HG02884 (cell line): Measurements from ENCODE around the gene GRAMD1A.
"Not testable (repeated sequence)": the region's sequence is repeated elsewhere in the genome, so short reads cannot be mapped to it uniquely, and the experiment has no call there.

Experiments used
- ATAC-seq: cut with Tn5 transposase; IDR thresholded peaks from one replicate; pipeline ENCODE4 v1.9.1; 2021; ENCODE audit warnings: mild to moderate bottlenecking, moderate library complexity; ENCODE audit not compliant: unreplicated experiment

The GRAMD1A gene

DNA sequence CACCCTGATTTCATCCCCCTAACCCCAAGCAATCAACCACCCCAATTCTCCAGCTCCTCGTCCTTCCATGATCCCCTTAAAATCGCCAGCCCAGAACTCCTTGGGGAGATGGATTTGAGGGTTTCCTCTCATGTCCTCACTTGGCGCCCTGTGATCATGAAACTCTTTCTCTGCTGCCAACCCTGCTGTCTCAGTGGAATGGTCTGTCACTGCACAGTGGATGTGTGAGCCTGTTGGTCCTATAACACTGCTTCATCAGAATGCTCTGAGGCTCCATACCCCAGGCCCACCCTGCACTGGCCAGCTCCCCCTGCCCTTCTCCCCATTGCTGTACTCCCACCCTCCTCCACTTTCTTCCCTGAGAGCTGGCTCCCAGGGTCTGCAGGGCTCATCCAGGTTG lies 23.5 kb upstream of the GRAMD1A start:
- ATAC-seq = no peak

DNA sequence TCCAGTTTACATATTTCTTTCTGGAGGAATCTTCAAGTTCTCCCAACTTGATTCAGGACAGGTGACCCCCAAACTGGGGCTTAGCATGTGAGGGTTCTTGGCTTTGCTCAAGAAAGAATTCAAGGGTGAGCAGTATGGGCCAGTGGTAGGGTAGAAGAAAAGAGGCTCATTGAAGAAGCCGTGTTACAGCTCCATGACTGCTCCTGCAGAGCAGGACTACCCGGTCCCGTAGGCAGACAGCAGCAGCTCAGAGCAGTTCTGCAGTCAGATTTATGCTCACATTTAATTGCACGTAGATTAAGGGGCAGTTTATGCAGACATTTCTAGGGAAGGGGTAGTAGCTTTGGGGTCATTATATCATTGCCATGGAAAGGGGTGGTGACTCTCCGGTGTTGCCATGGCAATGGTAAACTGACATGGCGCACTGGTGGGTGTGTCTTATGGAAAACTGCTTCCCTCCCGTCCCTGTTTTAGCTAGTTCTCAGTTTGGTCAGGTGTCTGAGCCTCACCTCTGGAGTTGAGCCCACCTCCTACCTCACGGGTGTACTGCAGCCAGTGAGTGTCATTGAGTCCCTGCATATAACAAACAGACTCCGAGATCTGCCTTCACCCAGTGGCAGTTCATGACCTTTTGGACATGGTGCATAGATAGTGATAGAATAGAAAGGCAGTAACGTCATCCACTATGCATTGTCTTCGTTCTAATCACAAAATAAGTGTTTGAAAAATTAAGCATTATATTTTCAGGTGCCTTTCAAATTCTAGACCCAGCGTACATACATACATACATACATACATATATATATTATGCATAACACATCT lies 20.1 kb upstream of the GRAMD1A start:
- no peak for ATAC-seq

DNA sequence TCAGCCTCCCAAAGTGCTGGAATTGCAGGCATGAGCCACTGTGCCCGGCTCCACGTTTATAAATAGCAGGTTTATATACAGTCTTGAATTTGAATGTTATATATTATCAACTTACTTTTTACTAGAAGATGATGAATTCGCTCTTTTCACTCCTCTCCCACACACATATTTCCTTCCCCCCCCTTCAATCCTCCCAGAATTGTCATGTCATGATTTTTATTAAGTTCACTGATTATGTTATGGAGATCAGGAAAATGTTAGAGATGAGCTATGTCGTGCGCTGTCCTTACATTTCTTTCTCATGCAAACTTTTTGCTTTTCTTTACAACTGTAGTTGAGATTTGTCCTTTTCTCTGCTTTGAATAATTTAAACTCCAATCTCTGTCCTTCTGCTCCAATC lies 17.8 kb upstream of the GRAMD1A start:
- no peak for ATAC-seq

DNA sequence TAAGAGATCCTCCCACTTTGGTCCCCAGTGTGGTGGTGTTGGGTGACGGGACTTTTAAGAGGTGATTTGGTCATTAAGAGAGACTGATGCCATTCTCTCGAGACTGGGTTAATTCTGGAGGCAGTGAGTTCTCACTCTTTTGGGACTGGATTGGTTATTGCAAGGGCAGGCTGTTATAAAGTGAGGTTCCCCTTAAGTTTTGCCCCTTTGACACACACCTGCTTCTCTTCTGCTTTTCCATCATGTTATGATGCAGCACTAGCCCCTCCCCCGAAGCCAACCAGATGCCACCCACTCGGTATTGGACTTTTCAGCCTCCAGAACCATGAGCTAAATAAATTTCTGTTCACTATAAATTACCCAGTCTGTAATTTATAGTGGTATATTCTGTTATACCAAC lies 16.3 kb upstream of the GRAMD1A start:
- ATAC-seq = no peak

DNA sequence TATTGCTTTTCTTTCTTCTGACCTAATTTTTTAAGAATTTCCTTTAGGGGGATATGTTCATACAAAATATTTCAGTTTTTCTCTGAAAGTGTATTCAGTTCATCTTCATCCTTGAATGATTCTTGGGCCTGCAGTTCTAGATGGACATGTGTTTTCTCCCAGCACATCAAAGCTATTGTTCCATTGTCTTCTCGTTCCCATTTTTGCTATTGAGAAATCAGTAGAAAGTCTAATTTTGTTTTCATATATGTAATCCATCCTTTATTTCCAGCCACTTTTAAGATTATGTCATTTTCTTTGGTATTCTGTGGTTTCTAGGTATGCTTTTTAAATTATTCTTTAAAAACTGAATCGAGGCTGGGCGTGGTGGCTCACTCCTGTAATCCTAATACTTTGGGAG lies 15.8 kb upstream of the GRAMD1A start:
- no peak for ATAC-seq

DNA sequence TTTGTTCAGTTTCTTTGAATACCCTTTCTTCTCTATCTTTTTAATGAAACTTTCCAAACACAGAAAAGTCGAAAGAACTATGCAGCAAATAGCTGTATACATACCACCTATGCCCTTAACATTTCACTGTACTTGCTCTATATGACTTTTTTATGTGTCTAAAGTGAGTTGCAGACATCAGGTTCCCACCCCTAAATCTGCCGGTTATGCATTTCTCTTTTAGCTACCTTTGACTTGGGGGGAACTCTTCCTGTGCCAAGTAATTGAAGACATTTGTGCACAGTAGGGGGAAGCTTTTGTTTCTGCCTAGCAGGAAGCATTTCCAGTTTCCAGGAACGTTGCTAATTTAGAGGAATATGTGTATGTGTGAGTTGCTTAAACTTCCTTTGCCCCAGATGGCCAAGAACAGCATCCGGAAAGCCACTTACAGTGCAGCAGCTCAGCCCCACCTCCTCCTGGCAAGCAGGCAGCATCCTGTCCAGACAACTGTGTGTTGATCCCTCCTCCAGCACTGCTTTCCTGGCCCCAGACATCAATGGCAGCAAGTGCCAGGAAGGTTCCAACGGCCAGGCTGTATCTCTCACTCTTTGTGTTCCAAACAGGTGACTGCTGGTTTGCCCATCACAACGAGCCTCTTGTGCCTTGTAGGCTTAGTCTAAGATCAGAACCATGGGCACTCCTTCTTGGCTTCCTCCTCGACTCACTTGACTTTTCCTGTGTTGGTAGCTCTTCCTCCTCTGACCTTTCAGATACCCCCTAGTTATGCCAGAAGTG lies 14.7 kb upstream of the GRAMD1A start:
- ATAC-seq = no peak

DNA sequence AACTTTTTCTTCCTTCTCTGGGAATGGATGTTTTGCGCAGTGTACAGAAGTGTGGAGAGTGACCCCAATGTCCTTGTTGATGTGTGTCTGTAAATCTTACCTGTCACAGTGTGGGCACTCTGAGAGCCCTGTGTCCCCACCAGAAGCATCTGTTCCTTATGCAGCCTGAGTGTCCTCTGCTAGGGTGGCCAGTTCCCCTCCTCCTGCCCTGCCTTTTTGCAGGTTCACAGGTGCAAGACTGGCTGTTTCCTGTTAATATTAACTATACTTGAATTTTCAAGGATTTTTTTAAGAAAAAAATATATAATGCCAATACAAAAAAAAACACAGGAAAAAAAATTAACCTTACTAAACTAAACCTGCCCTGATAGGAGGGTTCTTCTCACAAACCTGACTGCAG lies 12.0 kb upstream of the GRAMD1A start:
- no peak for ATAC-seq

DNA sequence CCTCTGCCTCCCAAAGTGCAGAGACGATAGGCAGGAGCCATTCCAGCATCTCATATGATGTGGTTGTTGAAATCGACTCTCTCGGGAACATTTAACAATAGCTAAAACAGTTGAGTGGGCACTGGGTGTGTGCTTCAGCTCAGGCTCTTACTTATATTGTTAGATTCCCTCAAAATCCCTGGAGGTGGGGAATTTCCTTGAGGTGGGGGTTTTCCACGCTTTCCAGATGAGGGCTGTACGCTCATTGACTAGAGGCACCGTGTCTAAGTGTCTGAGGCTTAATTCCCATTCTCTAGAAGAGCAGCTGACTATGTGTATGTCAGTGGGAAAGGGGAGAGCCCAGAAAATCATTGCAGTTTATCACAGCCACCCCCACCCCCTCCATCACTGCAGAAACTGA lies 10.8 kb upstream of the GRAMD1A start:
- ATAC-seq = no peak

DNA sequence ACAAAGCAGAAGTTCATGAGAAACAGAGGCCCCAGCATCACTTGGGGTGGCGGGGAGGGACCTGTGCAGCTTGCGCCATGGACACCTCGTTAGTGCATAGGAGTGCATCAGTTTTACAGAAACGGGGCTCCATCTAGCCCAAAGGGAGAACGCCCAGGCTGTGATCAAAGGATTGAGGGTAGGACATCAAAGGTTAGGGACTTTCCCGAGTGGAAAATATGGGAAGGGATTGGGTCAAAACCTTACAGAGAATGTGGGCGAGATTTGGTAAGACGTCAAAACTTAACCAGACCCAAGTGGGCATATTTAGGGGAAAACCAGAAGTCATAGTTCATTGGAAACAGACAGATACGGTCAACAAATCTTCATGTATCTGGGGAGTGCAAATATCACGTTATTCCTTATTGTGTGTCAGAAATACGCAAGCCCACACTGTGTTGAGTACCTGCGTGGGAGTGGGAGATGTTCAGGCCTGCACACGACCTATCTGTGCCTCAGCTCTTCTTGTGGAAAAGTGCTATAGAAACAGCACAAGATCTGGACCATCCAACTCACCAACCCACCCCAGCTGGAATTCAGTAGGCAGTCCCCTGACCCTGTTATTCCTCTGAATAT lies 9.4 kb upstream of the GRAMD1A start:
- no peak for ATAC-seq

DNA sequence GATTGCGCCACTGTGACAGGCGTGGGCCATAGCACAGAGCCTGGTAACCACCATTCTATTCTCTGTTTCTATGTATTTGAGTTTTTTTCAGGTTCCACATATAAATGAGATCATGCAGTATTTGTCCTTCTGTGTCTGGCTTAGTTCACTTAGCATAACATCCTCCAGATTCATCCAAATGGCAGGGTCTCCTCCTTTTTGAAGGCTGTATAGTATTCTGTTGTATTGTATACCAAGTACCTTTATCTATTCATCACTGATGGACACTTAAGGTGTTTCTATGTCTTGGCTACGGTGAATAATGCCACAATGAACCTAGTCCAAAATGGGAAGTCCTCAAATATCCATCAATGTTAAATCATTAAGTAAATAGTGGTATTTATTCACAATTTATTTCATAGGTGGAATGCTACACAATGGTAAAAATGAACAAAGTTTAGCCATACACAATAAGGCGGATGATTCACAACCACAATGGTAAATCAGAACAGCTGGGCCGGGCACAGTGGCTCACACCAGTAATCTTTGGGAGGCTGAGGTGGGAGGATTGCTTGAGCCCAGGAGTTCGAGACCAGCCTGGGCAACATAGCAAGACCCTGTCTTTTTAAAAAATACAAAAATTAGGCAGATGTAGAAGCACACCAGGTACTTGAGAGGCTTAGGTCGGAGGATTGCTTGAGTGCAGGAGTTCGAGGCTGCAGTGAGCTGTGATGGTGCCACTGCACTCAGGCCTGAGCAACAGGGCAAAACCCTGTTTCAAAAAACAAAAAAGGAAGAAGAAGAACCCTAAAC lies 8.4 kb upstream of the GRAMD1A start:
- ATAC-seq = no peak

DNA sequence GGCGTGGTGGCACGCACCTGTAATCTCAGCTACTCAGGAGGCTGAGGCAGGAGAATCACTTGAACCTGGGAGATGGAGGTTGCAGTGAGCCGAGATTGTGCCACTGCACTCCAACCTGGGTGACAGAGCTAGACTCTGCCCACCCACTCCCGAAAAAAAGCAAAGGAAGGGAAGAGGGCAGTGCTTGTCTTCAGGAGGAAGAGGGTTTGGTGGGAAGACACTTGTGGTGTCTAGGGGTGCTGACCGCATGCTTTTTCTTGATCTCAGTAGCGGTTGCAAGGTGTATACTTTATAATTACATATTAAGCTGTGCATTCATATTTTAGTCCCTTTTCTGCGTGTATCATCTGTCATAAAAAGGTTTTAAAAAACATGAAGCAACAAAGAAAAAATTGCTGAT lies 7.5 kb upstream of the GRAMD1A start:
- not testable (repeated sequence) for ATAC-seq

DNA sequence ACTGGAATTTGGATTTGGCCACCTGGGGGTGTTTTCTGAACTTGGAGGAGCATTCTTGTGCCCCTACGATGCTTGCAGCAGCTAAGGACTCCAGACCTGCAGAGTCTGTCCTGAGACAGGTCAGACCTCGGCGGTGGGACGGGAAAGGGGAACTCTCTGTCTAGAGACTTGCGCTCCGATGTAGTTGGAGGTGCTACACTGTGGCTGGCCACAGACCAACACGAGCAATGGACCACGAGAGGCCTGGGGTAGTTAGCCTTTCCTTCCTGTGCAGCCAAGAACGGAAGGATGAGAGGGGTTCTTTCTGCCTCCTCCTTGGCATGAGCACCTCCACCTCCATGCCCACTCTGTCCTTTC lies 5.9 kb upstream of the GRAMD1A start:
- no peak for ATAC-seq

DNA sequence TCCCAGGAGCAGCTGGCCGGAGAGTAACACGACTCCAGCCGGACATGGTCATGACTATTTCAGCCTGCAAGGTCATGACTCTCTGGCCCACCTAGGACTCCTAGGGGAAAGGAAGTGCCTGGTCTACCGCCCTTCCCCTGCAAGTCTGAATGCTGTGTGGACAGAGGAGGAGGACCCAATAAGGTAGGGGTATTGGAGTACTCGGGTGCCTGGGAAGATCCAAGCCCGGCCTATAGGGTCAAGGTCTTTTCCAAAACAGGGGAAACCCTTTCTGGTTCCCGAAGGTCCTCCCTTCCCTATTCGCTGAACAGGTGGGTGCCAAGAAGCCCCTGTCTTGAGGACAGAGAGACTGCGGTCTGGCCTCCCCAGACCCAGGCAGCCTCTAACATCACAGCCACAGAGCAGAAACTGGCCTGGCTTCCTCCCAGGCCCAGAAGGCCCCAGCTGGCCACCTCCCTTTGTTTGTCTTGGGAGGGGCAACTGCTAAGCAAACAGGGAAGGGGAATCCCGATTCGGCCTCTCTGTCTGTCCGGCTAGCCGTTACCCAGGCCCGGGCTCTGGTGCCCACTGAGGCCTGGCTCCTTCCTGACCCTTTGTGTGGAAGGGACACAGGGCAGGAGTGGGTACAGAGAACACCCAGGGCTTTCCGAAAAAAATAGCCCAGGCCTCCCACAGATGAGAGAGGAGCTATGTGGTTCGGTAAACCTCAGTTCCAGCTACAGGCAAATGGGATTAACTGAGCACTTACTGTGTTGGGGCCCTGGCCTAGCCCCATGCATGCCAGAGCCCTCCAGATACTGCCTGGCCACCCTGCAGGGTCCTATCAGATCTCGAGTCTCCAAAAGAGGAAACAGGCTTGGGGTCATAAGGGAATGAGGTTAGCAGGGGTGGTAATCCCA lies 5.2 kb upstream of the GRAMD1A start:
- ATAC-seq = no peak

DNA sequence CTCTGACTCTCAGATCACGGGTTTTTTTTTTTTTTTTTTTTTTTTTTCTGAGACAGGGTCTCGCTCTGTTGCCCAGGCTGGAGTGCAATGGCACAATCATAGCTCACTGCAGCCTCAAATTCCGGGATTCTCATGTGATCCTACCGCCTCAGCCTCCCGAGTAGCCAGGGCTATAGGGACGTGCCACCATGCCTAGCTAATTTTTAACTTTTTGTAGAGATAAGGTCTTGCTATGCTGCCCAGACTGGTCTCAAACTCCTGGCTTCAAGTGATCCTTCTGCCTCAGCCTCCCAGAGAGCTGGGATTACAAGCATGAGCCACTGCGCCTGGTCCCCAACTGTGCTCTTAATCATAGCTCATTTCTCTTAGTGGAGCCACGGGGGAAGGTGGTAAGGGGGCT lies 4.6 kb upstream of the GRAMD1A start:
- ATAC-seq = no peak

DNA sequence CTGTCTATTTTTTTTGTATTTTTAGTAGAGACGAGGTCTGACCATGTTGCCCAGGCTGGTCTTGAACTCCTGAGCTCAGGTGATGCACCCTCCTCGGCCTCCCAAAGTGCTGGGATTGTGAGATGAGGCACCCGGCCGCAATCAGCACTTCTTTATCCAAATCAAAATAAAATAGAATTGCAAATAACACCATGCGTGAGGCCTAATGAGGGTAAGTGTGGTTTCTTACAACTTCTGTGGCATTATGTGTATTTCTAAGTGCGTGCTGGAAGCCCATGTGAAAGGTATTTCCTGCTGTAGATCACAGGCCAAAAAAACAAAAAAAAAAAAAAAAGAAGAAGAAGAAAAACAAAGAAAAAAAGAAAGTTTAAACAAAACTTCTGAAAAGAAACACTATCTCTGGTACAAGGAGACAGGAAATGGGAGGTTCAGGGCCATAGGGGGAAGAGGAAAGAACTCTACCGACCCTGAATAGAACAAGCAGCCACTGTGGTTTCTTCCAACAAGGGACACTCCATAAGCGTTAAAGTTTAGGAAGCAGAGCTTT lies 3.0 kb upstream of the GRAMD1A start:
- no peak for ATAC-seq

DNA sequence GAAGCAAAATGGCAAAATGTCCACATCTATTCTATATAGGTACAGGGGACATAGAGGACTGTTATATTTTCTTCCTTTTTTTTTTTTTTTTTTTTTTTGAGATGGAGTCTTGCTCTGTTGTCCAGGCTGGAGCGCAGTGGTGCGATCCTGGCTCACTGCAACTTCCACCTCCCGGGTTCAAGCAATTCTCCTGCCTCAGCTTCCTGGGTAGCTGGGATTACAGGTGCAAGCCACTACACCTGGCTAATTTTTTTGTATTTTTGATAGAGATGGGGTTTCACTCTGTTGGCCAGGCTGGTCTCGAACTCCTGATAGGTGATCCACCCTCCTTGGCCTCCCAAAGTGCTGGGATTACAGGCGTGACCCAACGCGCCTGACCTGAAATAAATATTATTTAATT lies 1.9 kb upstream of the GRAMD1A start:
- not testable (repeated sequence) for ATAC-seq

DNA sequence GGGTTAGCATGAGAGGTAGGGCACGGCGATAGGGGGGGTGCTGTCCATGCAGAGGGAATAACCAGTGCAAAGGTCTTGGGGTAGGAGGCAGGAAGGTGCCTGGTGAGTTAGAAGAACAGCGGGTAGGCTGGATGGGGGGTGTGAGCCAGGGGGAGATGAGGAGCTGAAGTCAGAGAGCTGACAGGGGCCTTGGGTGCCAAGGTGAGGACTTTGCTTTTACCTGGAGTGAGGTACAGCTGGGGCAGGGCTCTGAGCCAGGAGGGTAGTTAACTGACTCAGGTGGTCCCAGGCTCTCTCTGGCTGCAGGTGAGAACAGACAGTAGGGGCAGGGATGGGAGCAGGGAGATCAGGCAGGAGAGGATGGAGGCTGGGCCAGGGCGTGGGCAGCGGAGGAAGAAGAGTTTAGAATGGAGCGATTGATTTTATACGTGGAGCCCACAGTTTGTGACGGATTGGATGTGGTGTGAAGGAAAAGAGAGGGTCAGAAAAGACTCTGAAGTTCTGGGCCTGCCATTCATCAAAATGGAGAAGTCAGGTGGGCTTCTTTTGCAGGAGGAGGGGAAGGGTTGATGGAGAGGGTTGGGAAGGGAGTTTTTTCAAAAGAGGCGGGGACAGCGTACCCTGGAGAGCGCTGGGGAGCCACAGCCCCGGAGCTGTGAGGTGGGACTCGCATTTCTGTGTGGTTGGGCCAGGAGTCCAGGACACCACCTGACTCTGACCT lies 1.2 kb upstream of the GRAMD1A start:
- ATAC-seq = no peak

DNA sequence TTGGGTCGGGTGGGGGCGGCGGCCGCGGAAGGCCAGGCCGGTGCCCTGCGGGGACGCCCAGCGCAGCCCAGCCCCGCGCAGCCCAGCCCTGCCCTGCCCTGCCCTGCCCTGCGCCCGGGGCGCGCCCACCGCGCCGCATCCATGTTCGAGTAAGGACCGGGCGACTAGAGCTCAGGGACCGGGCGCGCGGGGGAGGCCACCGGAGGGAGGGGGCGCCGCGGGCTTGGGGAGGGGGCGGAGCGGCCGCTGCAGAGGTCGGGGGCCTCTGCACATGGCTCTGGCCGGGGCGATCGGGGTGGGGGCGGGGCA lies 169 bp downstream of the GRAMD1A start:
- ATAC-seq = no peak

DNA sequence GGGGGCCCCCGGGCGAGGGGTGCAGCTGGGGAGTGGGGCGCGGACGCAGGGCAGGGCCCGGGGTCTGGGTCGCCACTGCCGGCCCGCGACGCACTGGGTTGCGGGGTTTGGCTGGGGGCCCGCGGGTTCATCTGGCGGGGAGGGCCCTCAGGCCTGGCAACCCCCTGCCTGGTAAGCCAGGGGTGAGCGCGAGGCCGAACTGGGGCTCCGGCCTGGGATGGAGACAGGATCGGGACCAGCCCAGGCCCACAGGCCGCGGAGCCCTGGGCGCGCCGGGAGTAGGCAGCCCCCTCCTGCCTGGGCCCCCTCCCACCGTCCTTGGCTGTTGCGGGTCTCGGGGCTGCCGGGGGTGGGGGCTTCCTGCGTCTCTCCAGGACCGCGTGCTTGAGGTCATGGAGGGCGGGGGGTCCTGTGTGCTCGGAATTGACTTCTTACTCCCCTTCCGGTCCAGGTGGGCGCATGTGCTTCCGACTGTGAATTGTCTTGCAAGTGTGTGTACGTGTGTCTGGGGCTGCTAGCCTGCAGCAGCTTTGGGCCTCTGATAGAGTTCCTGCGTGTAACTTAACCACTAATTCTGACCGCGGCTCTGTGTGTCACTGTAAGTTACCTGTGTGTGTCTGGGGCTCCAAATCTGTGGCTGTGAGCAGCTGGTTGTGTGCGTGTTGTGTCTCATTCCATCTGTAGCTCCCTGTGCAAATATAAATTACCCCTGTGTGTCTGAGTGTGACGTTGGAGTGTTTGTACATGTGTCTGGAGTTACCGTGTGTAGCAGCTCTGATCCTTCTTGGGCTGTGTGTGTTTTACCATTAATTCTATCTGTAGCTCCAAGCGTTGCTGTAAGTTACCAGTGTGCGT lies 751 bp downstream of the GRAMD1A start:
- no peak for ATAC-seq
